ENCODE measurements around the gene SLC6A9.

DNA sequence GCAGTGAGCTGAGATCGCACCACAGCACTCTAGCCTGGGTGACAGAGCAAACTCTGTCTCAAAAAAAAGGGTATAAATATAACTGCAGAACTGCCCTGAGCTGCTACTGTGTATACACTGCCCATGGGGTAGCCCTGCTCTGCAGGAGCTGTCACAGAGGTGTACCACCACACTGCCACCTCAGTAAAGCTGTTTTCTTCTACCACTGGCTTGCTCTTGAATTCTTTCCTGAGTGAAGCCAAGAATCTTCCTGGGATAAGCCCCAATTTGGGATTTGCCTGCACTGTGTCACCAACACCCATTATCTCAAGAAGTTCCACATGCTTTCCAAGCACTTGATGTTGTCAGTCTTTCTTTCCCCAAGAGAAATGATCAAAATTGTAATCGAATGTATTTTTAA, 30.6 kb upstream of the SLC6A9 start:
- TF ChIP-seq, protein P1, sequence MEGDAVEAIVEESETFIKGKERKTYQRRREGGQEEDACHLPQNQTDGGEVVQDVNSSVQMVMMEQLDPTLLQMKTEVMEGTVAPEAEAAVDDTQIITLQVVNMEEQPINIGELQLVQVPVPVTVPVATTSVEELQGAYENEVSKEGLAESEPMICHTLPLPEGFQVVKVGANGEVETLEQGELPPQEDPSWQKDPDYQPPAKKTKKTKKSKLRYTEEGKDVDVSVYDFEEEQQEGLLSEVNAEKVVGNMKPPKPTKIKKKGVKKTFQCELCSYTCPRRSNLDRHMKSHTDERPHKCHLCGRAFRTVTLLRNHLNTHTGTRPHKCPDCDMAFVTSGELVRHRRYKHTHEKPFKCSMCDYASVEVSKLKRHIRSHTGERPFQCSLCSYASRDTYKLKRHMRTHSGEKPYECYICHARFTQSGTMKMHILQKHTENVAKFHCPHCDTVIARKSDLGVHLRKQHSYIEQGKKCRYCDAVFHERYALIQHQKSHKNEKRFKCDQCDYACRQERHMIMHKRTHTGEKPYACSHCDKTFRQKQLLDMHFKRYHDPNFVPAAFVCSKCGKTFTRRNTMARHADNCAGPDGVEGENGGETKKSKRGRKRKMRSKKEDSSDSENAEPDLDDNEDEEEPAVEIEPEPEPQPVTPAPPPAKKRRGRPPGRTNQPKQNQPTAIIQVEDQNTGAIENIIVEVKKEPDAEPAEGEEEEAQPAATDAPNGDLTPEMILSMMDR (IDR thresholded peaks at IDR 0.05) = no peak
- no peak for TF ChIP-seq POLR2A (IDR thresholded peaks at IDR 0.05)

Measured in adrenal gland (tissue), 5 donors.